GM18517 (cell line): ENCODE measurements around the gene SLC35F4.
"Not testable (repeated sequence)": the region's sequence is repeated elsewhere in the genome, so short reads cannot be mapped to it uniquely, and the experiment has no call there.

ENCODE experiments used
- ATAC-seq: cut with Tn5 transposase; IDR thresholded peaks from one replicate; pipeline ENCODE4 v1.9.1; 2021; ENCODE audit warnings: mild to moderate bottlenecking, moderate library complexity; ENCODE audit not compliant: unreplicated experiment

SLC35F4 gene

GRCh38 chr14:57811998-57812546 is 53.8 kb downstream of the SLC35F4 start:
- ATAC-seq: no peak

- ATAC-seq: no peak
Observed at GRCh38 chr14:57809808-57810207, 56.1 kb downstream of the SLC35F4 start.

GRCh38 chr14:57797160-57797559 is 68.7 kb downstream of the SLC35F4 start:
- ATAC-seq: no peak

GRCh38 chr14:57796556-57796955 is 69.3 kb downstream of the SLC35F4 start:
- no peak for ATAC-seq

- ATAC-seq: no peak
Observed at GRCh38 chr14:57785058-57785457, 80.8 kb downstream of the SLC35F4 start.

- no peak for ATAC-seq
Observed at GRCh38 chr14:57771801-57772200, 94.1 kb downstream of the SLC35F4 start.

GRCh38 chr14:57769863-57770523 is 95.9 kb downstream of the SLC35F4 start:
- ATAC-seq: no peak

- no peak for ATAC-seq
Observed at GRCh38 chr14:57761800-57762199, 104.1 kb downstream of the SLC35F4 start.

- no peak for ATAC-seq
Observed at GRCh38 chr14:57760896-57761295, 105.0 kb downstream of the SLC35F4 start.

- no peak for ATAC-seq
Observed at GRCh38 chr14:57755018-57755521, 110.8 kb downstream of the SLC35F4 start.

- no peak for ATAC-seq
Observed at GRCh38 chr14:57754527-57754926, 111.4 kb downstream of the SLC35F4 start.

- no peak for ATAC-seq
Observed at GRCh38 chr14:57753821-57754220, 112.1 kb downstream of the SLC35F4 start.

- not testable (repeated sequence) for ATAC-seq
Observed at GRCh38 chr14:57752142-57752695, 113.7 kb downstream of the SLC35F4 start.

GRCh38 chr14:57751400-57751799 is 114.5 kb downstream of the SLC35F4 start:
- ATAC-seq: no peak

GRCh38 chr14:57749267-57749666 is 116.6 kb downstream of the SLC35F4 start:
- ATAC-seq: no peak

- no peak for ATAC-seq
Observed at GRCh38 chr14:57748279-57748678, 117.6 kb downstream of the SLC35F4 start.

GRCh38 chr14:57747036-57747435 is 118.9 kb downstream of the SLC35F4 start:
- ATAC-seq: no peak

GRCh38 chr14:57746563-57746962 is 119.3 kb downstream of the SLC35F4 start:
- no peak for ATAC-seq

GRCh38 chr14:57739516-57739915 is 126.4 kb downstream of the SLC35F4 start:
- no peak for ATAC-seq

GRCh38 chr14:57737598-57737997 is 128.3 kb downstream of the SLC35F4 start:
- no peak for ATAC-seq

- ATAC-seq: no peak
Observed at GRCh38 chr14:57736391-57736790, 129.5 kb downstream of the SLC35F4 start.

GRCh38 chr14:57735276-57735675 is 130.6 kb downstream of the SLC35F4 start:
- no peak for ATAC-seq
